Neural cell (in vitro differentiated cells): Measurements from ENCODE around the gene PFKM. TPM values are rescaled to one million over a fixed set of nuclear protein-coding genes. Genes with fewer than 3 reads are reported as not detected.

Experiments used
- H2AFZ ChIP-seq: fragments of 200-600, 300-800 bp; sonication (generic), shearing (Covaris generic); 2 replicates; pipeline ENCODE4 v1.6.0; 2014; ENCODE audit warnings: low read depth, mild to moderate bottlenecking, antibody characterized with exemption, low read length, moderate library complexity
- H3F3A ChIP-seq: fragments of 200-600 bp; shearing (Covaris generic); 2 replicates; pipeline ENCODE4 v1.6.1; 2016; ENCODE audit warnings: mild to moderate bottlenecking, moderate library complexity, mixed read lengths, antibody characterized with exemption, low read length; ENCODE audit not compliant: insufficient read depth, poor library complexity, severe bottlenecking
- H3K27ac ChIP-seq: fragments of 200-600, 300-800 bp; sonication (generic), shearing (Covaris generic); 2 replicates; pipeline ENCODE4 v1.5.1; 2014; ENCODE audit warnings: mild to moderate bottlenecking, low read length, moderate library complexity
- H3K27me3 ChIP-seq: fragments of 300-800, 200-600 bp; sonication (generic), shearing (Covaris generic); 2 replicates; pipeline ENCODE4 v1.6.0; 2014; ENCODE audit warnings: mild to moderate bottlenecking, low read depth, low read length, moderate library complexity; ENCODE audit not compliant: insufficient read depth
- H3K36me3 ChIP-seq: fragments of 300-800, 200-600 bp; sonication (generic), shearing (Covaris generic); 2 replicates; pipeline ENCODE4 v1.5.1; 2014; ENCODE audit warnings: mild to moderate bottlenecking, antibody characterized with exemption, low read length, moderate library complexity; ENCODE audit not compliant: insufficient read depth
- H3K4me2 ChIP-seq: fragments of 300-800, 200-600 bp; sonication (generic), shearing (Covaris generic); 2 replicates; pipeline ENCODE4 v1.6.0; 2014; ENCODE audit warnings: mild to moderate bottlenecking, low read length
- H3K4me3 ChIP-seq: fragments of 300-800, 200-600 bp; sonication (generic), shearing (Covaris generic); 2 replicates; pipeline ENCODE4 v1.5.1; 2014; ENCODE audit warnings: mild to moderate bottlenecking, low read length, moderate library complexity
- H3K79me2 ChIP-seq: fragments of 200-600 bp; shearing (Covaris generic); replicated peaks from 2 replicates; pipeline ENCODE4 v1.6.0; 2014; ENCODE audit warnings: mild to moderate bottlenecking, low read length, moderate library complexity; ENCODE audit not compliant: insufficient read depth
- H3K9ac ChIP-seq: fragments of 300-800, 200-600 bp; sonication (generic), shearing (Covaris generic); 2 replicates; pipeline ENCODE4 v1.6.1; 2016; ENCODE audit warnings: mild to moderate bottlenecking, low read length, mixed read lengths
- H3K9me2 ChIP-seq: fragments of 200-600 bp; shearing (Covaris generic); 2 replicates; pipeline ENCODE4 v1.6.1; 2016; ENCODE audit warnings: mild to moderate bottlenecking, low read length, mixed read lengths; ENCODE audit not compliant: insufficient read depth
- H3K9me3 ChIP-seq: fragments of 200-600, 300-800 bp; sonication (generic), shearing (Covaris generic); 2 replicates; pipeline ENCODE4 v1.6.1; 2016; ENCODE audit warnings: mild to moderate bottlenecking, mixed run types, low read length, moderate library complexity, mixed read lengths
- H4K20me1 ChIP-seq: fragments of 200-600 bp; shearing (Covaris generic); 2 replicates; pipeline ENCODE4 v1.6.1; 2016; ENCODE audit warnings: mild to moderate bottlenecking, mixed run types; ENCODE audit not compliant: insufficient read depth
- EP300 ChIP-seq: fragments of 450-650 bp; conservative IDR thresholded peaks from 2 replicates; pipeline ENCODE4 v1.6.1; 2014; ENCODE audit warnings: antibody characterized with exemption, mild to moderate bottlenecking, moderate library complexity; ENCODE audit not compliant: poor library complexity, severe bottlenecking
- EZH2 ChIP-seq: fragments of 200-600, 300-800 bp; shearing (Covaris generic), sonication (generic); IDR thresholded peaks from 2 replicates; pipeline ENCODE4 v1.6.1; 2014; ENCODE audit warnings: antibody characterized with exemption, low read length, borderline replicate concordance, mild to moderate bottlenecking; ENCODE audit not compliant: insufficient read depth, poor library complexity, severe bottlenecking
- MXI1 ChIP-seq: fragments of 450-650 bp; conservative IDR thresholded peaks from 2 replicates; pipeline ENCODE4 v1.6.1; 2014; ENCODE audit warnings: antibody characterized with exemption, mild to moderate bottlenecking; ENCODE audit not compliant: poor library complexity, severe bottlenecking
- POLR2AphosphoS5 ChIP-seq: IDR thresholded peaks from 2 replicates; pipeline ENCODE4 v1.6.1; 2012
- RAD21 ChIP-seq: fragments of 450-650 bp; conservative IDR thresholded peaks from 2 replicates; pipeline ENCODE4 v1.6.1; 2014; ENCODE audit warnings: antibody characterized with exemption, mild to moderate bottlenecking, moderate library complexity
- SMC3 ChIP-seq: fragments of 450-650 bp; conservative IDR thresholded peaks from 2 replicates; pipeline ENCODE4 v1.6.1; 2014; ENCODE audit warnings: antibody characterized with exemption, mild to moderate bottlenecking, moderate library complexity; ENCODE audit not compliant: poor library complexity
- TAF1 ChIP-seq: IDR thresholded peaks from 2 replicates; pipeline ENCODE4 v1.6.1; 2012; ENCODE audit warnings: low read depth
- polyA minus RNA-seq: library from RNA; depleted of rRNA, polyadenylated mRNA; stranded (reverse); fragments of >200 nt; gene quantifications from 2 replicates; pipeline ENCODE4 v1.2.3, GENCODE V29; 2014
- polyA plus RNA-seq: library from polyadenylated mRNA; depleted of rRNA; stranded (reverse); fragments of >200 nt; gene quantifications from 2 replicates; pipeline ENCODE4 v1.2.3, GENCODE V29; 2014
- TF ChIP-seq, protein P1 (sequence below): fragments of 450-650 bp; IDR thresholded peaks from 2 replicates; pipeline ENCODE4 v1.5.1; 2014; ENCODE audit warnings: antibody characterized with exemption, mild to moderate bottlenecking, moderate library complexity; ENCODE audit not compliant: poor library complexity, severe bottlenecking
- TF ChIP-seq, protein P2 (sequence below): IDR thresholded peaks from 2 replicates; pipeline ENCODE4 v1.6.1; 2012; ENCODE audit warnings: borderline replicate concordance

The PFKM gene
- 122 and 137 TPM in 2 replicates for polyA plus RNA-seq
- 119 and 121 TPM in 2 replicates for polyA minus RNA-seq

DNA sequence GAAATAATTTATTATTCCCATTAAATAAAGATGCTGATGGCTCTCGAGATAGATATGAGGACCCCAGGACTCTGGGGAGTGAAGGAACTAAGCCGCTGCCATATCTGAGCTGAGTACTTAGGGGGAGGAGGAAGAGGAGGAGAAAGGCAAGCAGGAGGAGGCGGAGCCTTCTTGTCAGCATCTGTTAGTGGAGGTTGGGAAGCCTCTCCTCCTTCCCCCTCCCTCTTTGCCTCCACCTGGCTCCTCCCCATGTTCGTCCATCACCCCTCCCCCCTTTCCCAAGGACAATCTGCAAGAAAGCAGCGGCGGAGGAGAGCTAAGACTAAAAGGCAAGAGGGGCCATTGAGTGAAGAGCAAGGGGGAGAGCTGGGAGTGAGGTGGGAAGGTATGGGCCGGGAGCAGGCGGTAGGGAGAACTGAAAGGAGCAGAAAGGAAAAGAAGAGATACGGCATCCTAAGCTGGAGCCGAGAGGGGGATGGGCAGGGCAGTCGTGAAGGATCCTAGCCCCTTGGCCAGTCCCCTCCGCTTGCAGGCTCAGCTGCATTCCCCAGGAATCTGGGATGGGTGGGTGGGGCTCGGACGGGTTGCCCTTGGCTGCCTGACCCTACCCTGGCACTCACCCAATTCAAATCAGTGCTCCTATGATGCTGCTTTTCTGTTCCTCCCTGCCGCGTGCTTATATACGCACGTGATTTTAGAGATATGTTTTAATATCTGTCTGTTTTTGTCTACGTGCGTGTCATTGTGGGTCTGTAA, at the start of gene PFKM:
Gene PFKM (plus strand): TSS at position 287 of the 756 bp plus-strand sequence. CDS start 3,411 bp downstream, outside the sequence.
- peaks cover 4% of the 10 kb centered on the region for H3K36me3 ChIP-seq
- no peaks in the 10 kb centered on the region for H3F3A ChIP-seq
- TF ChIP-seq TAF1 (peak; percentile 76), POLR2AphosphoS5 (peak; percentile 89), MXI1 (peak; percentile 94), RAD21 (peak; percentile 24), SMC3 (peak; percentile 31), EZH2 (no peak), EP300 (no peak)
- TF ChIP-seq, protein P1, sequence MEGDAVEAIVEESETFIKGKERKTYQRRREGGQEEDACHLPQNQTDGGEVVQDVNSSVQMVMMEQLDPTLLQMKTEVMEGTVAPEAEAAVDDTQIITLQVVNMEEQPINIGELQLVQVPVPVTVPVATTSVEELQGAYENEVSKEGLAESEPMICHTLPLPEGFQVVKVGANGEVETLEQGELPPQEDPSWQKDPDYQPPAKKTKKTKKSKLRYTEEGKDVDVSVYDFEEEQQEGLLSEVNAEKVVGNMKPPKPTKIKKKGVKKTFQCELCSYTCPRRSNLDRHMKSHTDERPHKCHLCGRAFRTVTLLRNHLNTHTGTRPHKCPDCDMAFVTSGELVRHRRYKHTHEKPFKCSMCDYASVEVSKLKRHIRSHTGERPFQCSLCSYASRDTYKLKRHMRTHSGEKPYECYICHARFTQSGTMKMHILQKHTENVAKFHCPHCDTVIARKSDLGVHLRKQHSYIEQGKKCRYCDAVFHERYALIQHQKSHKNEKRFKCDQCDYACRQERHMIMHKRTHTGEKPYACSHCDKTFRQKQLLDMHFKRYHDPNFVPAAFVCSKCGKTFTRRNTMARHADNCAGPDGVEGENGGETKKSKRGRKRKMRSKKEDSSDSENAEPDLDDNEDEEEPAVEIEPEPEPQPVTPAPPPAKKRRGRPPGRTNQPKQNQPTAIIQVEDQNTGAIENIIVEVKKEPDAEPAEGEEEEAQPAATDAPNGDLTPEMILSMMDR: no peak
- TF ChIP-seq, protein P2, sequence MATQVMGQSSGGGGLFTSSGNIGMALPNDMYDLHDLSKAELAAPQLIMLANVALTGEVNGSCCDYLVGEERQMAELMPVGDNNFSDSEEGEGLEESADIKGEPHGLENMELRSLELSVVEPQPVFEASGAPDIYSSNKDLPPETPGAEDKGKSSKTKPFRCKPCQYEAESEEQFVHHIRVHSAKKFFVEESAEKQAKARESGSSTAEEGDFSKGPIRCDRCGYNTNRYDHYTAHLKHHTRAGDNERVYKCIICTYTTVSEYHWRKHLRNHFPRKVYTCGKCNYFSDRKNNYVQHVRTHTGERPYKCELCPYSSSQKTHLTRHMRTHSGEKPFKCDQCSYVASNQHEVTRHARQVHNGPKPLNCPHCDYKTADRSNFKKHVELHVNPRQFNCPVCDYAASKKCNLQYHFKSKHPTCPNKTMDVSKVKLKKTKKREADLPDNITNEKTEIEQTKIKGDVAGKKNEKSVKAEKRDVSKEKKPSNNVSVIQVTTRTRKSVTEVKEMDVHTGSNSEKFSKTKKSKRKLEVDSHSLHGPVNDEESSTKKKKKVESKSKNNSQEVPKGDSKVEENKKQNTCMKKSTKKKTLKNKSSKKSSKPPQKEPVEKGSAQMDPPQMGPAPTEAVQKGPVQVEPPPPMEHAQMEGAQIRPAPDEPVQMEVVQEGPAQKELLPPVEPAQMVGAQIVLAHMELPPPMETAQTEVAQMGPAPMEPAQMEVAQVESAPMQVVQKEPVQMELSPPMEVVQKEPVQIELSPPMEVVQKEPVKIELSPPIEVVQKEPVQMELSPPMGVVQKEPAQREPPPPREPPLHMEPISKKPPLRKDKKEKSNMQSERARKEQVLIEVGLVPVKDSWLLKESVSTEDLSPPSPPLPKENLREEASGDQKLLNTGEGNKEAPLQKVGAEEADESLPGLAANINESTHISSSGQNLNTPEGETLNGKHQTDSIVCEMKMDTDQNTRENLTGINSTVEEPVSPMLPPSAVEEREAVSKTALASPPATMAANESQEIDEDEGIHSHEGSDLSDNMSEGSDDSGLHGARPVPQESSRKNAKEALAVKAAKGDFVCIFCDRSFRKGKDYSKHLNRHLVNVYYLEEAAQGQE: peak; percentile 77
- H3K27me3 ChIP-seq: no peaks in the 10 kb centered on the region
- peak within 1 kb of the TSS; percentile 83 for H3K27ac ChIP-seq
- H2AFZ ChIP-seq: peak within 1 kb of the TSS; percentile 86
- H3K4me3 ChIP-seq: peak within 1 kb of the TSS; percentile 84
- peak within 1 kb of the TSS; percentile 52 for H3K4me2 ChIP-seq
- H3K79me2 ChIP-seq: peaks cover 16% of the 10 kb centered on the region
- H4K20me1 ChIP-seq: no peaks in the 10 kb centered on the region
- H3K9me3 ChIP-seq: no peaks in the 10 kb centered on the region
- no peaks in the 10 kb centered on the region for H3K9me2 ChIP-seq
- peak within 1 kb of the TSS; percentile 81 for H3K9ac ChIP-seq

DNA sequence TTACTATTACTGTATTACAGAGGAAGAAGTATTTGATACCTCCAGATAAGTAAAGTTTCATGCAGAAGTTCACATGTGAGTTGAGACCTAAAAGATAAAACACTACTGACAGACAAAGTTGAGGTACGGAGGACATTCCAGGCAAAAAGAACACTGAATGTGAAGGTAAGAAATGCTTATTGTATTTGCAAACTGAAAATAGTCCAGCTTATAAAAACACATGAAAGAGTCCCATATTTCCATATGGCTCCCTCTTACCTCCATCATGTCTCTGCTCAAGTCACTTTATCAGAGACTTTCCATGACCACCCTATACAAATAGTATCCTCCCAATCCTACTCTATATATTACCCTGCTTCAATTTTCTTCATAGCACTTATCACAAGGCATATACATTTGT, 49.1 kb upstream of the PFKM start:
- Histone ChIP-seq H3K4me2 (no peak overlapping the region), H3K9me3 (no peaks in the 10 kb centered on the region), H3K27me3 (no peaks in the 10 kb centered on the region), H3K27ac (no peak overlapping the region), H3K79me2 (no peaks in the 10 kb centered on the region), H3K9ac (no peak overlapping the region), H3K9me2 (no peaks in the 10 kb centered on the region), H3K4me3 (no peak overlapping the region), H3F3A (no peaks in the 10 kb centered on the region), H3K36me3 (peaks cover 3% of the 10 kb centered on the region), H4K20me1 (no peaks in the 10 kb centered on the region), H2AFZ (no peak overlapping the region)
- TF ChIP-seq POLR2AphosphoS5 (no peak), RAD21 (no peak), EZH2 (no peak), MXI1 (no peak), SMC3 (no peak), TAF1 (no peak)
- TF ChIP-seq, protein P1: no peak
